ENCODE results near the gene RASA3.
A peak's percentile ranks its signal among the peaks of the same experiment; 100 is the strongest.

Gene RASA3

GRCh38 chr13:114015111-114015968 is 117.1 kb downstream of the RASA3 start:
- no peak for DNase-seq

- no peak for DNase-seq
Measured at GRCh38 chr13:114013952-114014629, 118.3 kb downstream of the RASA3 start.

- DNase-seq, result no peak
Measured at GRCh38 chr13:114013336-114013735, 119.1 kb downstream of the RASA3 start.

- DNase-seq, result no peak
Measured at GRCh38 chr13:114012921-114013320, 119.5 kb downstream of the RASA3 start.

- no peak for DNase-seq
Measured at GRCh38 chr13:114012141-114012540, 120.3 kb downstream of the RASA3 start.

- no peak for DNase-seq
Measured at GRCh38 chr13:114011226-114011625, 121.2 kb downstream of the RASA3 start.

- peak in 2 of 5 experiments; percentile 33 to 69 for DNase-seq
Measured at GRCh38 chr13:114010401-114011101, 121.9 kb downstream of the RASA3 start.

GRCh38 chr13:114009590-114010400 is 122.6 kb downstream of the RASA3 start:
- DNase-seq, result no peak

- no peak for DNase-seq
Measured at GRCh38 chr13:114008964-114009589, 123.3 kb downstream of the RASA3 start.

- no peak for DNase-seq
Measured at GRCh38 chr13:114007566-114007965, 124.9 kb downstream of the RASA3 start.

GRCh38 chr13:114005206-114005724 is 127.2 kb downstream of the RASA3 start:
- no peak for DNase-seq

GRCh38 chr13:114004420-114005205 is 127.8 kb downstream of the RASA3 start:
- DNase-seq, result no peak

GRCh38 chr13:114002771-114003321 is 129.6 kb downstream of the RASA3 start:
- DNase-seq, result no peak

- no peak for DNase-seq
Measured at GRCh38 chr13:114002009-114002544, 130.3 kb downstream of the RASA3 start.

- no peak for DNase-seq
Measured at GRCh38 chr13:114001331-114002008, 131.0 kb downstream of the RASA3 start.

GRCh38 chr13:114000151-114001040 is 132.0 kb downstream of the RASA3 start:
- no peak for DNase-seq

GRCh38 chr13:113999618-113999910 is 132.9 kb downstream of the RASA3 start:
- no peak for DNase-seq

- DNase-seq, result no peak
Measured at GRCh38 chr13:113998781-113999617, 133.4 kb downstream of the RASA3 start.
